Neural progenitor cell (in vitro differentiated cells): Measurements from ENCODE around the gene CHST5. TPM values are rescaled to one million over a fixed set of nuclear protein-coding genes. Genes with fewer than 3 reads are reported as not detected.

Source experiments
- DNase-seq: peaks from one replicate; pipeline ENCODE4 v3.0.0-alpha.2; 2016; ENCODE audit warnings: low spot score
- H2AFZ ChIP-seq: fragments of 200-600 bp; sonication (generic); replicated peaks from 2 replicates; pipeline ENCODE4 v1.6.1; 2016; ENCODE audit warnings: antibody characterized with exemption
- H3F3A ChIP-seq: fragments of 200-600 bp; sonication (generic); 2 replicates; pipeline ENCODE4 v1.6.1; 2016; ENCODE audit warnings: antibody characterized with exemption, low read depth
- H3K27ac ChIP-seq: fragments of 200-600 bp; sonication (generic); 2 replicates; pipeline ENCODE4 v1.5.1; 2016; ENCODE audit warnings: mild to moderate bottlenecking
- H3K27me3 ChIP-seq: fragments of 200-600 bp; sonication (generic); 2 replicates; pipeline ENCODE4 v1.6.1; 2016; ENCODE audit warnings: mild to moderate bottlenecking, moderate library complexity
- H3K36me3 ChIP-seq: fragments of 200-600 bp; sonication (generic); 2 replicates; pipeline ENCODE4 v1.5.1; 2016
- H3K4me1 ChIP-seq: fragments of 200-600 bp; sonication (generic); 2 replicates; pipeline ENCODE4 v1.6.1; 2016; ENCODE audit warnings: mixed run types
- H3K4me2 ChIP-seq: fragments of 200-600 bp; sonication (generic); 2 replicates; pipeline ENCODE4 v1.6.1; 2016
- H3K4me3 ChIP-seq: fragments of 200-600 bp; sonication (generic); 2 replicates; pipeline ENCODE4 v1.5.1; 2016
- H3K79me2 ChIP-seq: fragments of 200-600 bp; sonication (generic); 2 replicates; pipeline ENCODE4 v1.6.1; 2016; ENCODE audit warnings: low read depth
- H3K9ac ChIP-seq: fragments of 200-600 bp; sonication (generic); 2 replicates; pipeline ENCODE4 v1.6.1; 2016
- H3K9me3 ChIP-seq: fragments of 200-600 bp; sonication (generic); 2 replicates; pipeline ENCODE4 v1.5.1; 2016; ENCODE audit warnings: low read depth
- H4K20me1 ChIP-seq: fragments of 200-600 bp; sonication (generic); 2 replicates; pipeline ENCODE4 v1.6.1; 2016; ENCODE audit warnings: low read depth
- H3K27ac Mint-ChIP-seq: 3 replicates; pipeline ENCODE4 v1.8.0; 2021; ENCODE audit warnings: mixed read lengths
- H3K27me3 Mint-ChIP-seq: 2 replicates; pipeline ENCODE4 v1.8.0; 2022; ENCODE audit warnings: low read depth, mild to moderate bottlenecking, inconsistent platforms, moderate library complexity, mixed read lengths; ENCODE audit not compliant: insufficient read depth
- H3K36me3 Mint-ChIP-seq: 3 replicates; pipeline ENCODE4 v1.8.0; 2021; ENCODE audit warnings: mixed read lengths
- H3K4me1 Mint-ChIP-seq: 3 replicates; pipeline ENCODE4 v1.8.0; 2021; ENCODE audit warnings: mixed read lengths
- H3K4me3 Mint-ChIP-seq: 3 replicates; pipeline ENCODE4 v1.8.0; 2021; ENCODE audit warnings: mild to moderate bottlenecking, moderate library complexity, mixed read lengths
- H3K9me3 Mint-ChIP-seq: 3 replicates; pipeline ENCODE4 v1.8.0; 2020; ENCODE audit warnings: mixed read lengths
- EZH2 ChIP-seq: fragments of 200-600 bp; sonication (generic); IDR thresholded peaks from 2 replicates; pipeline ENCODE4 v1.6.1; 2017; ENCODE audit warnings: antibody characterized with exemption, mild to moderate bottlenecking, moderate library complexity
- EZH2phosphoT487 ChIP-seq: fragments of 200-600 bp; sonication (generic); IDR thresholded peaks from 2 replicates; pipeline ENCODE4 v1.6.1; 2017; ENCODE audit warnings: antibody characterized with exemption
- total RNA-seq: library from RNA; depleted of rRNA; stranded (reverse); fragments of >200 nt; gene quantifications from 2 replicates; pipeline ENCODE4 v1.2.3, GENCODE V29; 2015; ENCODE audit warnings: low replicate concordance
- TF ChIP-seq, protein P1 (sequence below): fragments of 200-600 bp; sonication (generic); IDR thresholded peaks from 2 replicates; pipeline ENCODE4 v1.5.1; 2017; ENCODE audit warnings: antibody characterized with exemption, mild to moderate bottlenecking

The CHST5 gene
- total RNA-seq, 1 donor from 2014 or later: not detected

DNA sequence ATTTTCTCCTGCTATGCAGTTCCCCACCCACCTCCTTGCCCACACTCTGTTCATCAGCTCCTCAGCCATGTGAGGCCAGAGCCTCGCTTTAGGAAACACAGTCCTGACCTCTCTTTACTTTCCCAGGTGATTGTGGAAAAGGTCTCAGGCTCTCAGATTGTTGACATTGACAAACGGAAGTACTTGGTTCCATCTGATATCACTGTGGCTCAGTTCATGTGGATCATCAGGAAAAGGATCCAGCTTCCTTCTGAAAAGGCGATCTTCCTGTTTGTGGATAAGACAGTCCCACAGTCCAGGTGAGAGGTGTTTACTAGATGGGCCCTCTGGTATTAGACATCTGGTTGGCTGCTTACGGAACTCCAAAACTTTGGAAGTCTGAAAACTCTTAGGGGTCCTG is 32.0 kb upstream of the CHST5 start:
- Mint-ChIP-seq H3K27me3 (peaks cover 4% of the 10 kb centered on the region), H3K4me1 (peaks cover 28% of the 10 kb centered on the region), H3K36me3 (peaks cover 22% of the 10 kb centered on the region), H3K27ac (no peak overlapping the region), H3K4me3 (peak overlapping the region; percentile 98), H3K9me3 (no peaks in the 10 kb centered on the region)
- H3K4me1 ChIP-seq: peaks cover 5% of the 10 kb centered on the region
- TF ChIP-seq EZH2phosphoT487: no peak
- TF ChIP-seq EZH2: no peak
- TF ChIP-seq, protein P1, sequence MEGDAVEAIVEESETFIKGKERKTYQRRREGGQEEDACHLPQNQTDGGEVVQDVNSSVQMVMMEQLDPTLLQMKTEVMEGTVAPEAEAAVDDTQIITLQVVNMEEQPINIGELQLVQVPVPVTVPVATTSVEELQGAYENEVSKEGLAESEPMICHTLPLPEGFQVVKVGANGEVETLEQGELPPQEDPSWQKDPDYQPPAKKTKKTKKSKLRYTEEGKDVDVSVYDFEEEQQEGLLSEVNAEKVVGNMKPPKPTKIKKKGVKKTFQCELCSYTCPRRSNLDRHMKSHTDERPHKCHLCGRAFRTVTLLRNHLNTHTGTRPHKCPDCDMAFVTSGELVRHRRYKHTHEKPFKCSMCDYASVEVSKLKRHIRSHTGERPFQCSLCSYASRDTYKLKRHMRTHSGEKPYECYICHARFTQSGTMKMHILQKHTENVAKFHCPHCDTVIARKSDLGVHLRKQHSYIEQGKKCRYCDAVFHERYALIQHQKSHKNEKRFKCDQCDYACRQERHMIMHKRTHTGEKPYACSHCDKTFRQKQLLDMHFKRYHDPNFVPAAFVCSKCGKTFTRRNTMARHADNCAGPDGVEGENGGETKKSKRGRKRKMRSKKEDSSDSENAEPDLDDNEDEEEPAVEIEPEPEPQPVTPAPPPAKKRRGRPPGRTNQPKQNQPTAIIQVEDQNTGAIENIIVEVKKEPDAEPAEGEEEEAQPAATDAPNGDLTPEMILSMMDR: no peak
- H3K27ac ChIP-seq: no peak overlapping the region
- peaks cover 17% of the 10 kb centered on the region for H3K79me2 ChIP-seq
- H3F3A ChIP-seq: no peaks in the 10 kb centered on the region
- H3K36me3 ChIP-seq: no peaks in the 10 kb centered on the region
- H3K9me3 ChIP-seq: no peaks in the 10 kb centered on the region
- H3K4me2 ChIP-seq: no peak overlapping the region
- no peak overlapping the region for H2AFZ ChIP-seq
- H3K4me3 ChIP-seq: no peak overlapping the region
- peaks cover 4% of the 10 kb centered on the region for H3K27me3 ChIP-seq
- H4K20me1 ChIP-seq: peaks cover 20% of the 10 kb centered on the region
- DNase-seq: no peak
- H3K9ac ChIP-seq: no peak overlapping the region

DNA sequence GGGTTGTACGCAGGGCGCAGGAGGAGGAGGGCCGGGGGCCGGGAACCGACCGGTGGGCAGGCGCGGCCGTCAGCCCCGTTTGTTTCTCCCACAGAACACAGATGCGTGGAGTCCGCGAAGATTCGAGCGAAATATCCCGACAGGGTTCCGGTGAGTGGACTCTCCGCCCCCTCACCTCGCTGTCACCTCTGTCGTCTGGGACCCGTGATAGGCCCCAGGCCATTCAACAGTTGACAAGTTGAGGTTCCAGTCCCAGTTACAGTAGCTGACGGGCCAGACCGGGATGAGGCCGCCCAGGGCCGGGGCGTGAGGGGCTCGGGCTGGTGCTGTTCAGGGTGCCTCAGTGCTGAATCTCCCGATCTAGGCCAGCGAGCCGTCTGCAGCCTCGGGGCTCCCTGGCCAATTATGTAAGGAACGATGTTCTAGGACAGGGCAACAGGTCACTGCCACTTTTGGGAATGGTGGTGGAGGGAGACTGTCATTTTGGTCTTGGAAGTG is 30.9 kb upstream of the CHST5 start:
- H3F3A ChIP-seq: no peaks in the 10 kb centered on the region
- H3K9ac ChIP-seq: peak overlapping the region; percentile 81
- TF ChIP-seq EZH2 (no peak), EZH2phosphoT487 (no peak)
- TF ChIP-seq, protein P1: no peak
- peak overlapping the region; percentile 98 for H3K4me3 Mint-ChIP-seq
- no peak overlapping the region for H2AFZ ChIP-seq
- peaks cover 4% of the 10 kb centered on the region for H3K27me3 ChIP-seq
- H3K36me3 ChIP-seq: no peaks in the 10 kb centered on the region
- no peak overlapping the region for H3K27ac Mint-ChIP-seq
- no peak overlapping the region for H3K27ac ChIP-seq
- DNase-seq: peak; percentile 43
- H3K79me2 ChIP-seq: peaks cover 17% of the 10 kb centered on the region
- no peaks in the 10 kb centered on the region for H3K9me3 Mint-ChIP-seq
- peaks cover 5% of the 10 kb centered on the region for H3K4me1 ChIP-seq
- peaks cover 20% of the 10 kb centered on the region for H4K20me1 ChIP-seq
- peaks cover 4% of the 10 kb centered on the region for H3K27me3 Mint-ChIP-seq
- H3K4me1 Mint-ChIP-seq: peaks cover 28% of the 10 kb centered on the region
- peaks cover 16% of the 10 kb centered on the region for H3K36me3 Mint-ChIP-seq
- H3K9me3 ChIP-seq: no peaks in the 10 kb centered on the region
- H3K4me3 ChIP-seq: peak overlapping the region; percentile 87
- peak overlapping the region; percentile 95 for H3K4me2 ChIP-seq

DNA sequence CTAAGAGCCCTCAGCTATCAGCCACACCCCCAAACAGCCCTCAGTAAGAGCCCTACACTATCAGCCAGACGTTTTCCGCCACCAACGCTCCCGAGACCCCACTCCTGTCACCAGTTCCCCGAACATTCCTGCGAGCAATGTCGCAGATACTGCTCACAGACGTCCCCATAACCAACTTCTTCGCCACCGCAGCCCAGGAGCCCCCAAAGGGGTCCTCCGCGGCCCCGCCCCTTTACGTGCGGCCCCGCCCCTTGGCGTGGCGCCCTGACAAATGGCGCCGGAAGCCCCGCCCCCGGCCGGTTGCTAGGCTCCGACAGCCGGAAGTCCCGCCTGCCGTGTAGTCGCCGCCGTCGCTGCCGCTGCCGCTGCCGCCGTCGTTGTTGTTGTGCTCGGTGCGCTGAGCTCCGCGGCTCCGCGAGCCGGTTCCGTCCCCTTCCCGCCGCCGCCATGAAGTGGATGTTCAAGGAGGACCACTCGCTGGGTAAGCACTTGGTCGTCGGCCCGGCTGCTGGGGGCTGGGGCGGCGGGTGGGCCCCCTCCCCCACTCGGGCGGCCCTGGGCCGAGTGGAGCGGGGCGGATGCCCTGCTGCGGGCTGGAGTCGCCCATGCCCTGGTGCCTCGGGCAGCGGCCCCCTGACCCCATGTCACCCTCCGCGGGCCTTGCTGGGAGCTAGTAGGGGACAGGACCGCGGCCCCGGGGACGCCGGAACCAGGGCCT is 30.3 kb upstream of the CHST5 start, which contains the start of gene GABARAPL2:
Gene GABARAPL2, plus strand, starts transcription at position 340 of the 718 bp plus-strand sequence. Its CDS starts 108 bp downstream, at position 448.
- Histone ChIP-seq H4K20me1 (peaks cover 20% of the 10 kb centered on the region), H3K27ac (no peak within 1 kb of the TSS), H2AFZ (peak within 1 kb of the TSS; percentile 94), H3K27me3 (peaks cover 4% of the 10 kb centered on the region), H3K4me2 (peak within 1 kb of the TSS; percentile 95), H3K79me2 (peaks cover 17% of the 10 kb centered on the region), H3K4me3 (peak within 1 kb of the TSS; percentile 87), H3K36me3 (no peaks in the 10 kb centered on the region), H3F3A (no peaks in the 10 kb centered on the region), H3K9ac (peak within 1 kb of the TSS; percentile 81), H3K4me1 (peaks cover 5% of the 10 kb centered on the region), H3K9me3 (no peaks in the 10 kb centered on the region)
- Mint-ChIP-seq H3K27ac (peak within 1 kb of the TSS; percentile 50), H3K9me3 (no peaks in the 10 kb centered on the region), H3K27me3 (peaks cover 4% of the 10 kb centered on the region), H3K4me1 (peaks cover 28% of the 10 kb centered on the region), H3K36me3 (peaks cover 13% of the 10 kb centered on the region), H3K4me3 (peak within 1 kb of the TSS; percentile 98)
- TF ChIP-seq EZH2 (no peak), EZH2phosphoT487 (no peak)
- TF ChIP-seq, protein P1: no peak
- DNase-seq: peak; percentile 98
